Liver (tissue), 9 donors: Measurements from ENCODE around the gene UTS2R. TPM values are rescaled to one million over a fixed set of nuclear protein-coding genes. Genes with fewer than 3 reads are reported as not detected.
A peak's percentile ranks its signal among the peaks of the same experiment; 100 is the strongest.
"Not testable (repeated sequence)": the region's sequence is repeated elsewhere in the genome, so short reads cannot be mapped to it uniquely, and the experiment has no call there.

Experiments used
- DNase-seq: peaks from one replicate; pipeline ENCODE4 v3.0.0-alpha.2; 2017; ENCODE audit warnings: low spot score
- H3K27ac ChIP-seq, 2 donors: one replicate each; pipeline ENCODE4 v1.7.0; 2013; ENCODE audit warnings: inconsistent platforms in 2 of 2, low read length in 2 of 2, control low read depth in 1 of 2, low read depth in 1 of 2, mild to moderate bottlenecking in 1 of 2
- H3K27me3 ChIP-seq, 4 donors: one replicate each; pipeline versions ENCODE4 v1.6.1 to v1.7.0; 2013; ENCODE audit warnings: low read length in 3 of 4, inconsistent platforms in 1 of 4, mild to moderate bottlenecking in 1 of 4, moderate library complexity in 1 of 4; ENCODE audit not compliant: control insufficient read depth in 4 of 4, insufficient read depth in 4 of 4
- H3K36me3 ChIP-seq, 4 donors: one replicate each; pipeline versions ENCODE4 v1.6.1 to v1.7.0; 2013; ENCODE audit warnings: low read length in 3 of 4, mild to moderate bottlenecking in 3 of 4, low read depth in 1 of 4, moderate library complexity in 1 of 4; ENCODE audit not compliant: control insufficient read depth in 4 of 4, insufficient read depth in 3 of 4
- H3K4me1 ChIP-seq, 4 donors: one replicate each; pipeline versions ENCODE4 v1.6.1 to v1.7.0; 2013; ENCODE audit warnings: low read length in 3 of 4, mild to moderate bottlenecking in 3 of 4, moderate library complexity in 1 of 4; ENCODE audit not compliant: control insufficient read depth in 4 of 4, insufficient read depth in 4 of 4
- H3K4me3 ChIP-seq, 3 donors: one replicate each; pipeline versions ENCODE4 v1.6.1 to v1.7.0; 2013; ENCODE audit warnings: low read length in 3 of 3, control low read depth in 1 of 3, low read depth in 1 of 3, mild to moderate bottlenecking in 1 of 3
- H3K9ac ChIP-seq, 2 donors: one replicate each; pipeline ENCODE4 v1.7.0; 2013; ENCODE audit warnings: low read length in 2 of 2, mild to moderate bottlenecking in 2 of 2, moderate library complexity in 2 of 2, control low read depth in 1 of 2, low read depth in 1 of 2
- H3K9me3 ChIP-seq, 4 donors: one replicate each; pipeline versions ENCODE4 v1.6.1 to v1.7.0; 2013; ENCODE audit warnings: low read length in 3 of 4; ENCODE audit not compliant: control insufficient read depth in 4 of 4
- EGR1 ChIP-seq, 2 donors: IDR thresholded peaks; 2 replicates each; pipeline ENCODE4 v1.6.1; 2016 to 2018; ENCODE audit warnings: antibody characterized with exemption in 2 of 2, low read depth in 2 of 2
- FOXA1 ChIP-seq: IDR thresholded peaks from 2 replicates; pipeline ENCODE4 v1.6.1; 2016; ENCODE audit warnings: antibody characterized with exemption
- FOXA2 ChIP-seq: IDR thresholded peaks from 2 replicates; pipeline ENCODE4 v1.6.1; 2016; ENCODE audit warnings: antibody characterized with exemption
- GABPA ChIP-seq, 2 donors: IDR thresholded peaks in 1 of 2; conservative IDR thresholded peaks in 1 of 2; 2 replicates each; pipeline ENCODE4 v1.6.1; 2016; ENCODE audit warnings: antibody characterized with exemption in 2 of 2, mild to moderate bottlenecking in 1 of 2, moderate library complexity in 1 of 2
- JUND ChIP-seq, 2 donors: IDR thresholded peaks; 2 replicates each; pipeline ENCODE4 v1.6.1; 2016; ENCODE audit warnings: antibody characterized with exemption in 2 of 2
- NR2F2 ChIP-seq: IDR thresholded peaks from 2 replicates; pipeline ENCODE4 v1.6.1; 2016; ENCODE audit warnings: antibody characterized with exemption
- RAD21 ChIP-seq, 2 donors: IDR thresholded peaks; 2 replicates each; pipeline ENCODE4 v1.6.1; 2016; ENCODE audit warnings: antibody characterized with exemption in 2 of 2, mild to moderate bottlenecking in 2 of 2
- RXRA ChIP-seq, 2 donors: IDR thresholded peaks; 2 replicates each; pipeline ENCODE4 v1.6.1; 2017 to 2018; ENCODE audit warnings: antibody characterized with exemption in 2 of 2, mild to moderate bottlenecking in 1 of 2
- SP1 ChIP-seq: IDR thresholded peaks from 2 replicates; pipeline ENCODE4 v1.6.1; 2018; ENCODE audit warnings: antibody characterized with exemption, mild to moderate bottlenecking
- TAF1 ChIP-seq: conservative IDR thresholded peaks from 2 replicates; pipeline ENCODE4 v1.6.1; 2016; ENCODE audit warnings: antibody characterized with exemption, mild to moderate bottlenecking
- YY1 ChIP-seq: IDR thresholded peaks from 2 replicates; pipeline ENCODE4 v1.6.1; 2016; ENCODE audit warnings: antibody characterized with exemption, mild to moderate bottlenecking
- WGBS: extraction: QIAGEN DNeasy Blood & Tissue Kit; methylation state at CpG from one replicate; pipeline ENCODE4 v1.1.7; 2013; 5-methylcytosine and 5-hydroxymethylcytosine counted together
- polyA plus RNA-seq, 2 donors: library from polyadenylated mRNA; stranded (reverse) in 1 of 2; unstranded in 1 of 2; fragments of 200-250 nt in 1 of 2; fragments of >200 nt in 1 of 2; fragmentation: Nextera tagmentation in 1 of 2; extraction: Ambion mirVana in 1 of 2; gene quantifications; one replicate each; pipeline versions ENCODE4 v1.2.1 to v1.2.3, GENCODE V29; 2013 to 2015
- total RNA-seq, 2 donors: library from RNA; depleted of rRNA; stranded (reverse); fragments of >200 nt; gene quantifications; one replicate each; pipeline ENCODE4 v1.2.3, GENCODE V29; 2014
- TF ChIP-seq, protein P1 (sequence below): fragments of 150-350 bp; IDR thresholded peaks from 2 replicates; pipeline ENCODE4 v1.5.1; 2017; ENCODE audit warnings: improper control_type of control experiment, low read depth, low read length; ENCODE audit not compliant: missing input control
- TF ChIP-seq, protein P2 (sequence below): IDR thresholded peaks from 2 replicates; pipeline ENCODE4 v1.6.1; 2016; ENCODE audit warnings: antibody characterized with exemption
- TF ChIP-seq, protein P3 (sequence below): IDR thresholded peaks from 2 replicates; pipeline ENCODE4 v1.6.1; 2016; ENCODE audit warnings: antibody characterized with exemption
- donor health status: healthy.
- donor health status: healthy.
- donor health status: healthy.
- donor health status: healthy.
- donor health status: healthy.

Gene UTS2R
- total and polyA plus RNA-seq, 4 donors = not detected

DNA sequence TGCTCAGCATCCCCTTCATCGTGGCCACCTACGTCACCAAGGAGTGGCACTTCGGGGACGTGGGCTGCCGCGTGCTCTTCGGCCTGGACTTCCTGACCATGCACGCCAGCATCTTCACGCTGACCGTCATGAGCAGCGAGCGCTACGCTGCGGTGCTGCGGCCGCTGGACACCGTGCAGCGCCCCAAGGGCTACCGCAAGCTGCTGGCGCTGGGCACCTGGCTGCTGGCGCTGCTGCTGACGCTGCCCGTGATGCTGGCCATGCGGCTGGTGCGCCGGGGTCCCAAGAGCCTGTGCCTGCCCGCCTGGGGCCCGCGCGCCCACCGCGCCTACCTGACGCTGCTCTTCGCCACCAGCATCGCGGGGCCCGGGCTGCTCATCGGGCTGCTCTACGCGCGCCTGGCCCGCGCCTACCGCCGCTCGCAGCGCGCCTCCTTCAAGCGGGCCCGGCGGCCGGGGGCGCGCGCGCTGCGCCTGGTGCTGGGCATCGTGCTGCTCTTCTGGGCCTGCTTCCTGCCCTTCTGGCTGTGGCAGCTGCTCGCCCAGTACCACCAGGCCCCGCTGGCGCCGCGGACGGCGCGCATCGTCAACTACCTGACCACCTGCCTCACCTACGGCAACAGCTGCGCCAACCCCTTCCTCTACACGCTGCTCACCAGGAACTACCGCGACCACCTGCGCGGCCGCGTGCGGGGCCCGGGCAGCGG is 3.2 kb downstream of the UTS2R start:
- H3K27me3 ChIP-seq = peaks cover 0 to 17% (median 6%) of the 10 kb centered on the region in 4 donors
- peaks cover 5 to 27% (median 15%) of the 10 kb centered on the region in 4 donors for H3K4me1 ChIP-seq
- H3K9ac ChIP-seq = no peak overlapping the region
- TF ChIP-seq, protein P1, sequence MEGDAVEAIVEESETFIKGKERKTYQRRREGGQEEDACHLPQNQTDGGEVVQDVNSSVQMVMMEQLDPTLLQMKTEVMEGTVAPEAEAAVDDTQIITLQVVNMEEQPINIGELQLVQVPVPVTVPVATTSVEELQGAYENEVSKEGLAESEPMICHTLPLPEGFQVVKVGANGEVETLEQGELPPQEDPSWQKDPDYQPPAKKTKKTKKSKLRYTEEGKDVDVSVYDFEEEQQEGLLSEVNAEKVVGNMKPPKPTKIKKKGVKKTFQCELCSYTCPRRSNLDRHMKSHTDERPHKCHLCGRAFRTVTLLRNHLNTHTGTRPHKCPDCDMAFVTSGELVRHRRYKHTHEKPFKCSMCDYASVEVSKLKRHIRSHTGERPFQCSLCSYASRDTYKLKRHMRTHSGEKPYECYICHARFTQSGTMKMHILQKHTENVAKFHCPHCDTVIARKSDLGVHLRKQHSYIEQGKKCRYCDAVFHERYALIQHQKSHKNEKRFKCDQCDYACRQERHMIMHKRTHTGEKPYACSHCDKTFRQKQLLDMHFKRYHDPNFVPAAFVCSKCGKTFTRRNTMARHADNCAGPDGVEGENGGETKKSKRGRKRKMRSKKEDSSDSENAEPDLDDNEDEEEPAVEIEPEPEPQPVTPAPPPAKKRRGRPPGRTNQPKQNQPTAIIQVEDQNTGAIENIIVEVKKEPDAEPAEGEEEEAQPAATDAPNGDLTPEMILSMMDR = no peak
- TF ChIP-seq, protein P2, sequence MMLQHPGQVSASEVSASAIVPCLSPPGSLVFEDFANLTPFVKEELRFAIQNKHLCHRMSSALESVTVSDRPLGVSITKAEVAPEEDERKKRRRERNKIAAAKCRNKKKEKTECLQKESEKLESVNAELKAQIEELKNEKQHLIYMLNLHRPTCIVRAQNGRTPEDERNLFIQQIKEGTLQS = no peak
- TF ChIP-seq EGR1 (IDR thresholded peaks at IDR 0.05; ENCODE audit: low read depth in 2 of 2) = no peak
- no peaks in the 10 kb centered on the region for H3K36me3 ChIP-seq
- H3K27ac ChIP-seq = no peak overlapping the region
- 46% methylated on average over 79 of the region's 79 CpGs for whole genome bisulfite sequencing
- no peak overlapping the region for H3K4me3 ChIP-seq
- DNase-seq = no peak
- no peaks in the 10 kb centered on the region for H3K9me3 ChIP-seq

DNA sequence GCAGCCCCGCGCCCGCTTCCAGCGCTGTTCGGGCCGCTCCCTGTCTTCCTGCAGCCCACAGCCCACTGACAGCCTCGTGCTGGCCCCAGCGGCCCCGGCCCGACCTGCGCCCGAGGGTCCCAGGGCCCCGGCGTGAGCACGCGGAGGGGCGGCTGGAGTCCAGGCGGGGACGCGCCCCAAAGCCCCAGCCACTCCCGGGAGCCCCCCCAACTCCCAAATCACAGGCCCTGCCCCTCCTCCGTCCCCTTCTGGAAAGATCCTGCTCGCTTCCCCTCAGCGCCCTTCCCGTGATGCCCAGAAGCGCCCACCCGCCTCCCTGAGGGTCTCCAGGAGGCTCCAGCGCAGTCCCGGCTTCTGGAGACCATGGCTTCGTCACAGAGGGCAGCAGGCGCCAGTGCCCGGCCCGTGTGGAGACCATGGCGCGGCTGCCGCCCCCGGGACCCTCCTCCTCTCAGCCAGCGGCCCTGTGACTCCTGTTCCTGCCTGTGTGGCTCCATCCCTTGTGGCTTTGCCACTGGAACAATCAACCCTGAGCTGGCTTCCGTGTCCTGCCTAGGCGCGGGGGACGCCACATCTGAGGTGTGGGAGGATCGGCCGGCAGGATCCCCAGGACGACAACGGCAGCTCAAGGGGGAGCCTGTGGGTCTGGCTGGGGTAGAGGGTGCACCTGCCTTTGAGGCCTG is 3.9 kb downstream of the UTS2R start:
- Histone ChIP-seq H3K27me3 (peaks cover 0 to 17% (median 6%) of the 10 kb centered on the region in 4 donors), H3K9ac (no peak overlapping the region), H3K4me3 (no peak overlapping the region), H3K4me1 (peaks cover 4 to 24% (median 14%) of the 10 kb centered on the region in 4 donors), H3K36me3 (no peaks in the 10 kb centered on the region), H3K27ac (no peak overlapping the region), H3K9me3 (no peaks in the 10 kb centered on the region)
- no peak for TF ChIP-seq FOXA1
- TF ChIP-seq, protein P3, sequence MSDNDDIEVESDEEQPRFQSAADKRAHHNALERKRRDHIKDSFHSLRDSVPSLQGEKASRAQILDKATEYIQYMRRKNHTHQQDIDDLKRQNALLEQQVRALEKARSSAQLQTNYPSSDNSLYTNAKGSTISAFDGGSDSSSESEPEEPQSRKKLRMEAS = no peak
- no peak for TF ChIP-seq SP1
- TF ChIP-seq, protein P2 = no peak
- TF ChIP-seq FOXA2 = no peak
- no peak for TF ChIP-seq NR2F2
- no peak for TF ChIP-seq JUND (IDR thresholded peaks at IDR 0.05)
- no peak for TF ChIP-seq TAF1
- no peak for TF ChIP-seq RAD21 (IDR thresholded peaks at IDR 0.05)
- TF ChIP-seq RXRA (IDR thresholded peaks at IDR 0.05) = no peak
- TF ChIP-seq YY1 = no peak
- DNase-seq = no peak
- 64% methylated on average over 46 of the region's 46 CpGs for WGBS

DNA sequence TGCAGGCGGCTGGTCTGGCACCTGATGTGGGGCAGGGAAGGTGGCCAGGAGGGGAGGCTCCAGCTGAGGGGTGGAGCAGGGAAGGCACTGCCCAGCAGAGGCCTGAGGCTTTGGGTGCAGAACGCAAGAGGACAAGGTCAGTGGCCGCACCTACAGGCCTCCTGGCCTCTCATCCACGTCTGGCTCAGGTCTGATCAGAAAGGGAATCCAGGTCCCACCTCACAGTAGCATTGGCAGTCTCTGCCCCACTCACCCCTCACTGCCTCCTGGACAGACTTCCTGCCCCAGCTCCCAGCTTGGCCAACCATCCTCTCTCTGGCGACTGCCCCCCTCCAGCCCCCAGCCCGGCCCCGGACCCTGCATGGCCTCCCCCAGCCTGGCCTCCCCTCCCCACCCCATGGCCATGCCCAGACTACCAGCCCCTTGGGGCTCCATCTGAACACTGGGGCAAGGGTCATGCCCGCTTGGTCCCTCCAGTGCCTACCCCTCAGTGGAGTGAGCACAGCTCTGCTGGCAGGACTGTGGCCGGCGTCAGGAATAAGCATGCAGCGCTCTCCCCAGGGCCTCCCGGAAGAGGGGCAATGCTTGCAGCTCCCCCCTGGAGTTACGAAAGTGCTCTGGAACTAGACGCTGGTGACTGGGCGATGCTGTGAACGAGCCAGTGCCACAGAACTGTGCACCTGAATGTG is 4.6 kb downstream of the UTS2R start:
- 71% methylated on average over 16 of the region's 16 CpGs for WGBS
- no peak for DNase-seq
- H3K27me3 ChIP-seq = peaks cover 0 to 17% (median 4%) of the 10 kb centered on the region in 4 donors
- H3K4me1 ChIP-seq = peaks cover 0 to 17% (median 8%) of the 10 kb centered on the region in 4 donors
- TF ChIP-seq, protein P1 = no peak
- TF ChIP-seq RXRA (IDR thresholded peaks at IDR 0.05) (peak in 1 of 2 donors; percentile 22), GABPA (IDR thresholded peaks at IDR 0.05 in 1 of 2, conservative IDR thresholded peaks at IDR 0.05 in 1 of 2) (no peak), NR2F2 (no peak), SP1 (no peak)
- no peak overlapping the region for H3K27ac ChIP-seq
- no peaks in the 10 kb centered on the region for H3K36me3 ChIP-seq
- no peak overlapping the region for H3K4me3 ChIP-seq
- no peak overlapping the region for H3K9ac ChIP-seq
- H3K9me3 ChIP-seq = no peaks in the 10 kb centered on the region

DNA sequence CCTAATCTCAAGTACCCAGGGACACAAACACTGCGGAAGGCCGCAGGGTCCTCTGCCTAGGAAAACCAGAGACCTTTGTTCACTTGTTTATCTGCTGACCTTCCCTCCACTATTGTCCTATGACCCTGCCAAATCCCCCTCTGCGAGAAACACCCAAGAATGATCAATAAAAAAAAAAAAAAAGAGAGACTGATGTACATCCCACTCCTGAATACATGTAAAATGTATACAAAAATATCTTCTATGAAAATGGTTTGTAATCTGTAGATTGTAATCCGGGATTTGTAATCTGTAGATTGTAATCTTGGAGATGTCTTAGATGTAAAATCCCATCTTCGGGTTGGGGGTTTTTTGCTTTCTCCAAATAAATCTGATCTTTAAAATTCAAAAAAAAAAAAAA is 5.7 kb downstream of the UTS2R start:
- H3K9ac ChIP-seq, H3K27ac ChIP-seq, DNase-seq, H3K27me3 ChIP-seq, H3K4me3 ChIP-seq, H3K9me3 ChIP-seq, H3K4me1 ChIP-seq, H3K36me3 ChIP-seq: not testable (repeated sequence)
- 63% methylated on average over 3 of the region's 5 CpGs for WGBS
